CD4-positive, alpha-beta T cell treated with Interleukin-2 at 100 ng/mL for 4 hours (primary cell): ENCODE measurements around the gene IL19.
A peak's percentile ranks its signal among the peaks of the same experiment; 100 is the strongest.
"Not testable (repeated sequence)": the region's sequence is repeated elsewhere in the genome, so short reads cannot be mapped to it uniquely, and the experiment has no call there.

Experiments
- DNase-seq: peaks from one replicate; pipeline ENCODE4 v3.0.0-alpha.2; 2020; ENCODE audit warnings: low spot score

IL19 gene

DNA sequence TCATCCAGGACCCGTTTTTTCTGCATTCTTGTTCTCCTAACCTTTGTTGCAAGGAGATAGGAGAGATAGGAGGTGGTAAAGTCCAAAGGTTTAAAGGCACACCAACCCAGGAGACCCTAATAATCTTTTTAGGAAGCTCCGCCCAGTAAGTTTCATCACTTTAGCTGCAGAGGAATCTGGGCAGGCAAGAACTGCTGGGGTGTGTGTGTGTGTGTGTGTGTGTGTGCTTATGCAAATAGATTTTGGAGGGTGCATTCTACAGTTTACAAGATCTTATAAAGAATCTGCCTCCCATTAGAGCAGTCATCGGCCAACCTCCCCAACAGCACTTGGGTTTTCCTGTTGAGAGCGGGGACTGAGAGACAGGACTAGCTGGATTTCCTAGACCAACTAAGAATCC, 5.7 kb downstream of the IL19 start:
- DNase-seq, result no peak

- DNase-seq, result no peak
These were observed 7.5 kb downstream of the IL19 start for GRCh38 chr1:206778031-206778430.

- DNase-seq, result not testable (repeated sequence)
These were observed 8.3 kb downstream of the IL19 start for GRCh38 chr1:206778911-206779310.

GRCh38 chr1:206779638-206780037, 9.1 kb downstream of the IL19 start:
- DNase-seq, result no peak

DNA sequence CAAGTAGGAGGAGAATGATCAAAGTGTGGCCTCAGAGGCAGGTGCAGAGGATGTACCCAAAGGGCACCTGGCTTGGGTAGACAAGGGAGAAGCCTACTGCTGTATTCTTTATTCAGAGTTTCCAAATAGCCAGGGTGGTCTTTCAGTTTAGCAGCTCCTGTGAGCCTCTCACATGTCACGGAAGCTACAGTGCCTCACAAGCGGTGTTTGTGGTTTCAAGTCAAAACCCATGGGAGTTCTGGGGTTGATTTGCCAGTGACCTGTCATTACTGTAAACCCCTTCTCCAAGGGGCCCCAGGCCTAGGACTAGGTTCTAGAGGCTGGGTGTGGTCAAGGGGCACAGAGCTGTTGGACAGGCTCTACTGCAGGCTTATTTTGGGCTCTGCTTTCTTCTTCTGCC, 11.9 kb downstream of the IL19 start:
- no peak for DNase-seq

DNA sequence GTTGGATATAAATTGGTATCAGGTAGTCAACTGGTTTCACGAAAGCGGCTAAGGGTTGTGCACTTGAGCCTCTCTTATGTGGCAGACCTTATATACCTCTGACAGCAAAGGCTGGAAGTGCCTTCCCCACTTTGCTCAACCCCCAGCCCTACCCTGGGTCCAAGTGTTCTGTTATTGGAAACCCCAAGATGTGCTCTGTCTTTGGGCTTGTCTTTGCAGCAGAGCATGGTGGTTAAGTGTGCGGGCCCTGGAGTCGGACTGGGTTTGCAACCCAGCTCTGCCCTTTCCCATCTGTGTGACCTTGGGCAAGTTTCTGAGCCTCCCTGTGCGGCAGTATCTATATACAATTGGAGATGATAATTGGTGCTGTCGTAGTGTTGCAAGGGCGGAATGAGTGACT, 12.9 kb downstream of the IL19 start:
- no peak for DNase-seq

GRCh38 chr1:206784471-206784903, 13.9 kb downstream of the IL19 start:
- peak; percentile 67 for DNase-seq

DNA sequence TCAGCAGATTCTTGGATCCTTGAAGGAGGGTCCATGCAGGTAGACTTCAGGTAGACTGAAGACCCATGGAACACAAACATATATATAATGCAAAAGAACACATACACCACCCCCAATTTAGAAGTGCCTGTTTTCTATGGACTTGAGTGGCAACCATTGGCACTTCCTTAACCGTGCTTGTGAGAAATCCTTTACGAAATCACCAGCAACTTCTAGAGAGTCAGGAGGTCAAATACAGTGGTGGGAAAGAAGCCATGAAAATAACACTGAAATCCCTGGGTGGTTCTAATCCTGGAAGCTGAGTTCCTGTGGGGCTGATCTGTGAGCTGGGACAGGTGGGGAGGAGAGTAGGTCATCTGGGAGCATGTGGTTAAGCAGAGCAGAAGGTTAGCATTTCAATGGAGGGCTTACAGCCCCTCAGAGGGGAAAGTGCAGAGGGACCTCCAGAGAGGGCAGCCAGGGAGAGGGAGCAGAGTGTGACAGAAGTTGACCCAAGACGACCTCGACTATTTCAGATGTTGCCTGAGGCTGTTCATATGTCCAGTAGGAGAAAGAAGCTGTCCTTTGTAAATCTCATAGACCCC, 14.7 kb downstream of the IL19 start:
- DNase-seq, result no peak

GRCh38 chr1:206786212-206786886, 15.8 kb downstream of the IL19 start:
- no peak for DNase-seq

- DNase-seq, result no peak
These were observed 17.3 kb downstream of the IL19 start for GRCh38 chr1:206787891-206788290.

GRCh38 chr1:206788487-206789050, 18.0 kb downstream of the IL19 start:
- DNase-seq, result no peak

DNA sequence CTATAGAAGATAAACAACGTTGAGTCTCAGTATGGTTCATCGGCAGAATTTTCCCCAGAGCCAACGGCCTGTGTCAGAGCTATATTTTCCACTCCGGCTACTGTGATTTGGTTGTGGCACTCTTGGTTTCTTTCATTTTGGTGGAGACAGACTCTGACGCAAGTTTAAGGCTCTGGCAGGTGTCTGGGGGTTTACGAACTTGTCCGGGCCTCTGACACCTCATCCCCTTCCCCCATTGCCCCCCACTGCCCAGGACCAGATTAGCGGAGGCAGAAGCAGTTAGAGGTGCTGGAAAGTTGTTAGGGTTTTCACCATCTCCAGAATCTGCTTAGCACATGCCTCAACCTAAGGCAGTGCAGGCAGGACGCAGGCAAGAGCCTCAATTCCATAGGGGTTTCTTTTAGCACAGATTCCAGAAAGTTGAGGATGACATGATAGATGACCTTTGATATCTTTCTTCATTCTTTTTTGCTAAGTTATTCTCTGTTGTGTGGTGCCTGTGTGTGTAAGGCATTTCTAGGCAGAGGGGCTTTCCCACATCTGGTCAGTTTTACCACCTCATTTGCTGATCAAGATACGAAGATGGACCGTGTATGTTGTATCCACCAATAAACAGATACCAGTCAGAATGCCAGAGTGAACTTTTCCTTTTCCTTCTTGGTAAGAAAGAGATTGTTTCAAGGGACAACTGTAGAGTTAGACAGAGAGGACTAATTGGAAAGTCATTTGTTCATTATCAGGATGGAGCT, 20.1 kb downstream of the IL19 start:
- DNase-seq, result no peak

GRCh38 chr1:206792939-206793607, 22.5 kb downstream of the IL19 start:
- no peak for DNase-seq

DNA sequence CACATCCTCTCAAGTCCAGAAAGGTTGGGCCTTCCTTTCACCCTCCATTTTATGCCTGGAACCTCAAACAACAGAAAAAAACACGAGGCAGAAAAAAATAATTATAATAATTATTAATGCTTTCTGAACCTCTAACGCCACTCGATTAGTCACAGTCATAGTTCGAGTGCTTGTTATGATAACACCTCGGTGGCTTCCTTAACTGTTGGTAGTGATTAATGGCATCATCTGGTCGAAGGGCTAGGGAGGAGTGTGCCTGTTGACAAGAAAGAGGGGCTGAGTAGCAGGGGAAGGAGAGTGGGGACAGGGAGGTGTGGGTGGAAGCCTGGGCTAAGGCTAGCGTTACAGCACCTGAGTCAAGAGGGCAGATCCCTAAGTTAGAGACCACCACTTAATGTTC, 23.0 kb downstream of the IL19 start:
- DNase-seq, result no peak

DNA sequence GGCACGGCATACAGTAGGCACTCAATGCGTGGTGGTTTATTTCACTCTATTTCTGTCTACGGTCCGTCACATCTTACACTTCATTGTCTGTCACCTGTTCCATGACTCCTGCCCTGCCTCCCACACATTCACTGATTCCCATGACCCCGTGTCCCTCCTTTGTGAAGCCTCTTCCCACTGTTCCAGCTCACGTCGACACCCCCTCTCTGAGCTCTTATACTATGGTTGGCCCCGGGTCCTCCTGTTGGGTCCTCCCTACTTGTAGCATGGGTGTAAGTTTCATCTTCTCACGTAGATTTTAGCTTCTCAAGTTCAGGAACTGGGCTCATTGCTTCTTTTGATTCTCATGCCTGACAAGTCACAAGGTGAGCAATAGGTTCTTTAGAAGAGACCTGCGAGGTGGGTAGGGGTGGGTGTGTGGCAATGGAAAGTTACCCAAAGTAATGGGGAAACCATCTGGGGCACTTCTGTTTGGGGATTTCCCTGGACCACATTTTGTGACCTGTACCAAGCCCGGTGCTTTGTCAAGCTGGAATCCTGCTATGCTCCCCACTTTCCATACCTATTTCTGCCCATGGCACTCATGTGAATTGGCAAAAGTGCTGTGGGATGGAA, 23.8 kb downstream of the IL19 start:
- no peak for DNase-seq

- DNase-seq, result no peak
These were observed 25.5 kb downstream of the IL19 start for GRCh38 chr1:206796116-206796515.

DNA sequence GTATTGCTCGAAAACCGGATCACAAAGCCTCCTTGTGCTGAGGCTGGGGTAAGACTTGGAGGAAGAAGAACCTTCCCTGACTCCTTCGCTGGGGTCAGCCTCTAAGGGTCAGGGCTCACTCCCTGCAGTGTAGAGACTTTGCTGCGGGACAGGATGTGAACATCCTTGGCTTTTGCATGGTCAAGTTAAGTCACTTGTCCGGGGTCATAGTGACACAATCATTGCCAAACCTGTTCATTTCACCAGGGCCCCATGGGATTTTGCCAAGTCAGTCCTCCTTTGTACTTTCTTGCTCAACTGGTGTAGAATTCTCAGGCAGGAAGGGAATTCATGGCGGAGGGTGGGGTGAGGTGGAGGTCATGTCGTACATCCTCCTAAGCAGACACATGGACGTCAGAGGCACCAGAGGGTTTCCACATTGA, 26.4 kb downstream of the IL19 start:
- DNase-seq, result no peak

DNA sequence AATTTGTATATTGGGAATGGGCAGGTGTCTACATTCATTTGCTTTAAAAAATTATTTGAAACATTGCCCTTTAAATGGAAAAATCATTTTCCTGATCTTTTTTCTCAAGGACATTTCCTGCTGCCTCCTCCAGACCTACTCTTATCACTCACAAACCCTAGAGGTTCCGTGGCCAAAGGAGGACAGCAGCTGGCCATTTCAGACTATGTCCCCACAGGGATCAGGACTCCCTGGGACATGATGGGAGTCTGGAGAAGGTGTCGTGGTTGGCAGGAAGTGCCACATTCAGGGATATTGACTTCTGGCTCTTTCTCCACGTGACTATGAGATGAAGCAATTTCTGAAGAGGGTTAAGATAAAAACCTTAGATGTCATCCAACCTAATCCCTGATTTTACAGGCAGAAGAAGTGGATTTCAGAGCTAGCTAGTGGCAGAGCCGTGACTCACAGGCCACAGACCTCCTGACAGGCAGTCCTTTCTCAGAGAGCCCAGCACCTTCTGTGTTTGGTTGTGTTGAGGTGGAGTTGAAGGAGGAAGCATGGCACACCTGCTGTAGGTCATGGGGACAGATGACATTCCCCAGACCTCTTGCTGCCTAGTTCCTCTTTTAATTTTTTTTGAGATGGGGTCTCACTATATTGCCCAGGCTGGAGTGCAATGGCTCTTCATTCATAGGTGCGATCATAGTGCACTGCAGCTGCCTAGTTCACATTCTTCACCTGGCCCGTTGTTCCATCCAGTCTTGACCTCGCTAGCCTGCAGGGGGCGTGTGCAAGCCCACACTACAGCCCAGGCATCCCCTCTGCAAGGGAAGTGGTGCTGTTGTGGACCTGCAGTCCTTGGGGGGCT, 27.2 kb downstream of the IL19 start:
- DNase-seq, result peak; percentile 34

- no peak for DNase-seq
These were observed 27.9 kb downstream of the IL19 start for GRCh38 chr1:206798384-206798996.

DNA sequence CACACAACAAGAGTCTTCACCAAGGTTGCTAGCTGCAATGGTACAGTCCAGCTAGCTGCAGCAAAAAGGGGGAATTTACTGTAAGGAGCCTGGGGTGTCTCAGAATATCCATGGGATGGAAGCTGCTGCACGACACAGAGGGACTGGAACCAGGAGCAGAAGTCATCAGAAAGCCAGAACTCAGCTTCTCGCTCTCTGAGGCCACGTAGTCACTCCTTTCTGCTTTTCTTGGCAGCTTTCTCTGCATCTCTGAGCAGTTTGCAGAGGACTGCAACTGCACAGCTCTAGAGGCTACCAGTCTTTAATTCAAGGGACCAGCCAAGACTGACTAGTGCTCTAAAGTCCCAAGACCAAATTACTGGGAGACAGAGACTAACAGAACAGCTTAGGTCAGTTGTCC, 28.7 kb downstream of the IL19 start:
- DNase-seq, result no peak

GRCh38 chr1:206800411-206800810, 29.8 kb downstream of the IL19 start:
- DNase-seq, result no peak
